Endodermal cell (in vitro differentiated cells): Measurements from ENCODE around the gene COL15A1. TPM values are rescaled to one million over a fixed set of nuclear protein-coding genes. Genes with fewer than 3 reads are reported as not detected.

ENCODE experiments used
- DNase-seq: peaks from one replicate; pipeline ENCODE4 v3.0.0-alpha.2; 2017
- H3K27ac ChIP-seq: 2 replicates; pipeline ENCODE4 v1.5.1; 2013; ENCODE audit warnings: mild to moderate bottlenecking, low read depth, low read length, moderate library complexity
- H3K27me3 ChIP-seq: 2 replicates; pipeline ENCODE4 v1.6.1; 2013; ENCODE audit warnings: mild to moderate bottlenecking, low read length, moderate library complexity; ENCODE audit not compliant: insufficient read depth, control insufficient read depth, poor library complexity, severe bottlenecking
- H3K36me3 ChIP-seq: 2 replicates; pipeline ENCODE4 v1.7.0; 2013; ENCODE audit warnings: mild to moderate bottlenecking, low read length, moderate library complexity; ENCODE audit not compliant: control insufficient read depth, insufficient read depth
- H3K4me1 ChIP-seq: one replicate; pipeline ENCODE4 v1.7.0; 2013; ENCODE audit warnings: low read length; ENCODE audit not compliant: control insufficient read depth, insufficient read depth
- H3K4me3 ChIP-seq: 2 replicates; pipeline ENCODE4 v1.5.1; 2013; ENCODE audit warnings: mild to moderate bottlenecking, low read length, moderate library complexity
- H3K9ac ChIP-seq: 2 replicates; pipeline ENCODE4 v1.6.1; 2013; ENCODE audit warnings: mild to moderate bottlenecking, low read length, moderate library complexity; ENCODE audit not compliant: poor library complexity, severe bottlenecking; ENCODE audit errors: extremely low read depth
- H3K9me3 ChIP-seq: 2 replicates; pipeline ENCODE4 v1.6.1; 2013; ENCODE audit warnings: mild to moderate bottlenecking, low read length, moderate library complexity; ENCODE audit not compliant: control insufficient read depth
- H3K27ac Mint-ChIP-seq: 2 replicates; pipeline ENCODE4 v1.8.0; 2020; ENCODE audit warnings: mixed read lengths
- H3K27me3 Mint-ChIP-seq: 2 replicates; pipeline ENCODE4 v1.8.0; 2021; ENCODE audit warnings: mild to moderate bottlenecking, mixed read lengths; ENCODE audit not compliant: insufficient read depth
- H3K36me3 Mint-ChIP-seq: 2 replicates; pipeline ENCODE4 v1.8.0; 2020; ENCODE audit warnings: low read depth, mixed read lengths
- H3K4me1 Mint-ChIP-seq: 2 replicates; pipeline ENCODE4 v1.8.0; 2020; ENCODE audit warnings: mixed read lengths
- H3K4me3 Mint-ChIP-seq: 2 replicates; pipeline ENCODE4 v1.8.0; 2020; ENCODE audit warnings: mild to moderate bottlenecking, moderate library complexity, mixed read lengths
- H3K9me3 Mint-ChIP-seq: 2 replicates; pipeline ENCODE4 v1.8.0; 2020; ENCODE audit warnings: mild to moderate bottlenecking, mixed read lengths
- WGBS, 2 experiments: methylation state at CpG; one replicate each; pipeline versions ENCODE4 v1.1.5 to v1.1.7; 2013; ENCODE audit warnings: missing lambda C conversion rate in 2 of 2, mixed read lengths in 1 of 2; ENCODE audit not compliant: insufficient coverage in 1 of 2, insufficient read length in 1 of 2; 5-methylcytosine and 5-hydroxymethylcytosine counted together
- total RNA-seq, 2 donors: library from RNA; stranded (reverse); fragmentation: NEBNext Ultra II Directional in 1 of 2; extraction: Animal tissue kit (Norgen Biotek cat#: 25700) in 1 of 2; gene quantifications; 2 replicates in 1 of 2; 3 replicates in 1 of 2; pipeline ENCODE4 v1.2.1, GENCODE V29; 2021
- TF ChIP-seq, protein P1 (sequence below): fragments of 200-600 bp; sonication (generic); conservative IDR thresholded peaks from 2 replicates; pipeline ENCODE4 v1.5.0; 2021; ENCODE audit warnings: antibody characterized with exemption, mild to moderate bottlenecking

COL15A1 gene
- total RNA-seq, 2 donors from 2014 or later = 0.27 TPM; not detected in 1

DNA sequence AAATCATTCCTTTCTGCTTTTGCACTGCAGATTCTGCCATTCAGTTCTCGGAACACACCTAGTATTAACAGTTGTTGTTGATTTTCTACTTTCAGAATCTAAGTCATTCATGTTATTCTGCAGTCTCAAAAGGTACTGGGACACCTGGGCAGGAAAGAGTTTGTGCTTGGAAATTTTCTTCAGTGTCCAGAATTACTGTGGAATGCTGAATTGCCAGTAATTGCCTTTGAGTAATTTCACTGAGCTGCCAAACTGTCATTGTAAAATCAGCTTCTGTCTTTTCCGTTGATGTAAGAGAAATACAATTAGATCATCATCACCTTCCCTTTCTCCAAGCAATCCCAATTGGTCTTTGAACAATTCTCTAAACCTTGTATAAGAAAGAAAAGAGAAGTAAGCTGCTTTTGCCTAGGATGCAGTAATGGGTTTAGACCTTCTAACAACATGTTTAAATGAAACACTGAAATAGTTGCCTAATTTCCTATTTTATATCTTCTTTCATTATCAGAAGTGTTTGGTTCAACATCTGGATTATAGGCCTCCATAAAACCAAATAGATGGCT is 85.5 kb downstream of the COL15A1 start:
- H3K27ac Mint-ChIP-seq = no peak overlapping the region
- DNase-seq = no peak
- peaks cover 7% of the 10 kb centered on the region for H3K27me3 Mint-ChIP-seq
- H3K36me3 Mint-ChIP-seq = no peaks in the 10 kb centered on the region
- H3K4me3 Mint-ChIP-seq = no peak overlapping the region
- peaks cover 6% of the 10 kb centered on the region for H3K4me1 Mint-ChIP-seq
- H3K36me3 ChIP-seq = no peaks in the 10 kb centered on the region
- no peak overlapping the region for H3K9ac ChIP-seq
- TF ChIP-seq, protein P1, sequence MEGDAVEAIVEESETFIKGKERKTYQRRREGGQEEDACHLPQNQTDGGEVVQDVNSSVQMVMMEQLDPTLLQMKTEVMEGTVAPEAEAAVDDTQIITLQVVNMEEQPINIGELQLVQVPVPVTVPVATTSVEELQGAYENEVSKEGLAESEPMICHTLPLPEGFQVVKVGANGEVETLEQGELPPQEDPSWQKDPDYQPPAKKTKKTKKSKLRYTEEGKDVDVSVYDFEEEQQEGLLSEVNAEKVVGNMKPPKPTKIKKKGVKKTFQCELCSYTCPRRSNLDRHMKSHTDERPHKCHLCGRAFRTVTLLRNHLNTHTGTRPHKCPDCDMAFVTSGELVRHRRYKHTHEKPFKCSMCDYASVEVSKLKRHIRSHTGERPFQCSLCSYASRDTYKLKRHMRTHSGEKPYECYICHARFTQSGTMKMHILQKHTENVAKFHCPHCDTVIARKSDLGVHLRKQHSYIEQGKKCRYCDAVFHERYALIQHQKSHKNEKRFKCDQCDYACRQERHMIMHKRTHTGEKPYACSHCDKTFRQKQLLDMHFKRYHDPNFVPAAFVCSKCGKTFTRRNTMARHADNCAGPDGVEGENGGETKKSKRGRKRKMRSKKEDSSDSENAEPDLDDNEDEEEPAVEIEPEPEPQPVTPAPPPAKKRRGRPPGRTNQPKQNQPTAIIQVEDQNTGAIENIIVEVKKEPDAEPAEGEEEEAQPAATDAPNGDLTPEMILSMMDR = no peak
- no peaks in the 10 kb centered on the region for H3K9me3 Mint-ChIP-seq
- H3K27ac ChIP-seq = no peak overlapping the region
- WGBS, 2 experiments = 95 to 100% methylated on average over 1 to 2 of the region's 2 CpGs
- no peak overlapping the region for H3K4me3 ChIP-seq
- H3K4me1 ChIP-seq = no peaks in the 10 kb centered on the region
- no peaks in the 10 kb centered on the region for H3K9me3 ChIP-seq
- no peaks in the 10 kb centered on the region for H3K27me3 ChIP-seq

DNA sequence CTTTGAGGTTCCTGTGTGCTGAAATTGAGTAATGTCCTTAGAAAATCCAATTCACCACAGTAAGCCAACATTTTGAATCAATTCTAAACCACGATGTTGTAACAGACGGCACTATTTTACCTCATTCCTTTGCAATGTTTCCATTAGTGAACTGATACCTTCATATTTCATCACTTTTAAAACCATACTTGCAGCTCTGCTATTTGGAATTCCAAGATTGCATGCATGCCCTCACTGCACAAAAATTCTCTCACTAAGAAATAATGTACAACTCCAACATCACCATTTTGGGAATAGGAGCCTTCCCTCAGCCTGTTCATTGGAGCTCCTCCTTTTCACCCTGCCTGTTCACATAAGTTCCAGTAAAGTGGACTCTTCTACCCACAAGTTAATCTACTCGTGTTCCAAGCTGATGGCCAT is 86.4 kb downstream of the COL15A1 start:
- no peak overlapping the region for H3K4me3 ChIP-seq
- peaks cover 11% of the 10 kb centered on the region for H3K4me1 Mint-ChIP-seq
- H3K9me3 Mint-ChIP-seq = no peaks in the 10 kb centered on the region
- H3K27ac ChIP-seq = no peak overlapping the region
- TF ChIP-seq, protein P1 = no peak
- no peak overlapping the region for H3K27ac Mint-ChIP-seq
- H3K4me1 ChIP-seq = no peaks in the 10 kb centered on the region
- H3K9me3 ChIP-seq = no peaks in the 10 kb centered on the region
- H3K4me3 Mint-ChIP-seq = no peak overlapping the region
- DNase-seq = no peak
- no peak overlapping the region for H3K9ac ChIP-seq
- H3K36me3 Mint-ChIP-seq = no peaks in the 10 kb centered on the region
- H3K27me3 ChIP-seq = no peaks in the 10 kb centered on the region
- 84 to 92% methylated on average over 3 of the region's 3 CpGs for WGBS, 2 experiments
- H3K27me3 Mint-ChIP-seq = peaks cover 7% of the 10 kb centered on the region
- H3K36me3 ChIP-seq = no peaks in the 10 kb centered on the region

DNA sequence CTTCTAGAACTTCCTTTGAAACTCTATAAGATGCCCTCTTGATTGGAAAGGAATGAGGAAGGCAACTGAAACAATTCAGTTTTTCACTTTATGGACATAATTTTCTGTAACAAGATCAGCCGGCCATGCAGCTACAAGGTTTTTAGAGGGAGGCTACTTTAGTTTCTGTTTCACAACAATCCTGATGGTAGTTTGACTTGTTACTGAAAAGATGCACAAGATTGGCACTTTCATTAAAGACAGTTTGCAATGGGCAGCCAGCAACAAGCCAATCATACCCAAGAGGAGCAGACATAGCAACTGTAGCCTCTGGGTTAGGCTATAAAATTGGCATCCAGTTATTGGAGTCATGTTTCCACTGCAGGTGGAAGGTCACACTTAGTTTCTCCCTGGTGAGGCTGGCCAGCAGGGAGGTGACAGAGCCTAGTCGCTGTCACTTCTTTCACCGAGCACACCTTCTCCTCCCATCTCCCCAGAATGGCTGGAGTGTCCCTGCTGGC is 87.0 kb downstream of the COL15A1 start:
- DNase-seq = peak; percentile 28
- no peak overlapping the region for H3K4me3 ChIP-seq
- H3K9me3 ChIP-seq = no peaks in the 10 kb centered on the region
- no peak overlapping the region for H3K27ac ChIP-seq
- Mint-ChIP-seq H3K9me3 (no peaks in the 10 kb centered on the region), H3K4me1 (peaks cover 11% of the 10 kb centered on the region), H3K4me3 (no peak overlapping the region), H3K27ac (no peak overlapping the region), H3K27me3 (peaks cover 7% of the 10 kb centered on the region), H3K36me3 (no peaks in the 10 kb centered on the region)
- 93 to 94% methylated on average over 2 to 3 of the region's 3 CpGs for WGBS, 2 experiments
- no peaks in the 10 kb centered on the region for H3K4me1 ChIP-seq
- no peaks in the 10 kb centered on the region for H3K27me3 ChIP-seq
- TF ChIP-seq, protein P1 = no peak
- H3K9ac ChIP-seq = no peak overlapping the region
- no peaks in the 10 kb centered on the region for H3K36me3 ChIP-seq
